GM12891 (cell line): ENCODE data around the gene HES5.

ENCODE experiments used
- POLR2A ChIP-seq: IDR thresholded peaks from 2 replicates; pipeline ENCODE4 v1.6.1; 2011; ENCODE audit warnings: low read depth, low read length, control low read depth
- POLR2AphosphoS5 ChIP-seq: IDR thresholded peaks from 2 replicates; pipeline ENCODE4 v1.6.1; 2011; ENCODE audit warnings: low read depth, low read length, control low read depth
- POU2F2 ChIP-seq: IDR thresholded peaks from 2 replicates; pipeline ENCODE4 v1.6.1; 2011; ENCODE audit warnings: low read depth, mild to moderate bottlenecking, control low read depth, low read length, moderate library complexity
- SPI1 ChIP-seq: IDR thresholded peaks from 2 replicates; pipeline ENCODE4 v1.6.1; 2011; ENCODE audit warnings: low read depth, low read length, control low read depth
- TAF1 ChIP-seq: IDR thresholded peaks from 2 replicates; pipeline ENCODE4 v1.6.1; 2011; ENCODE audit warnings: low read depth, low read length, control low read depth

DNA sequence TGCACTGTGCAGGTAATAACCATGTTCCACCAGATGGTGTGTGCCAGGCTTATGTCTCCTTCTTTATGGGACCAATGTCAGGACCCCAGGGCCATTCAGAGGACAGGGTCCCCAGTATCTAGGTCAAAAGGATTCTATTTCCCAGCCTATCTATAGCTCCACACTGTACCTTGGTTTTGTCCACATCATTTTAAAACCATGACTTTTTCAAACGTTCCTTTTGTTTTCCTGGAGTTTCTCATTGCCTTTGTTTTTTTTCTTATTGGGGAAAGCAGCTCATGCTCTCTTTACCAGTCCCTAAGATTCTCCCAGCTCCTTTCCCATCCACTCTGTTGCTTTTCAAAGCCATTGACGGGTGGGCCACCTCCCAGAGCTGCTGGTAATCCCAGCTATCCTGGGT is 41.4 kb downstream of the HES5 start:
- TF ChIP-seq TAF1 (no peak), POLR2A (no peak), POLR2AphosphoS5 (no peak), POU2F2 (no peak), SPI1 (no peak)
